Activated gamma-delta T cell treated with anti-CD3 and anti-CD28 coated beads, Interleukin-2, amount 50 U/mL, for 16 hours (primary cell): Measurements from ENCODE around the gene TSPAN12.

Experiments
- DNase-seq: peaks from one replicate; pipeline ENCODE4 v3.0.0-alpha.2; 2020; ENCODE audit warnings: low read depth

Gene TSPAN12

DNA sequence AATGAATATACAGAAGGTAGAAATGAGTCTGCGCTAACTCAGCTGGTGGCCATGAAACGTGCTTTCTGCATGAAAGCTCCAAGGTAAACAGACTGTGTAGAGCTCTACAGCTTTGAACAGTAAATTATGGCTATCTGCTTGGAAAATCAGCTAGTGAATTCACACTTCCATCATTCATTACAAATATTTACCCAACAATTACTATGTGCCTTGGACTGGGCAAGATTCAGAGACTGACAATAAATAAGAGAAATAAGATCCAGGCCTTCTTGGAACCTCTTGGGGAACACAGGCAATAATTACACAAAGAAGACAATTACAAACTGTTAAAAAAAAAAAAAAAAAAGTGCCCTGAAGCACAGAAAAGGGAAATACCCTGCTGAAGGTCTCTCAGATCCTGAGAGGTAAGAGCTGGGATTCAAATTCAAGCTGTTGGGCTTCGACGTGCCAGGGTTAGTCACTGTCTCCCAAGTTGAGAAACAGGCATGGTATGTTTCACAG lies 15.8 kb downstream of the TSPAN12 start:
- DNase-seq = no peak

DNA sequence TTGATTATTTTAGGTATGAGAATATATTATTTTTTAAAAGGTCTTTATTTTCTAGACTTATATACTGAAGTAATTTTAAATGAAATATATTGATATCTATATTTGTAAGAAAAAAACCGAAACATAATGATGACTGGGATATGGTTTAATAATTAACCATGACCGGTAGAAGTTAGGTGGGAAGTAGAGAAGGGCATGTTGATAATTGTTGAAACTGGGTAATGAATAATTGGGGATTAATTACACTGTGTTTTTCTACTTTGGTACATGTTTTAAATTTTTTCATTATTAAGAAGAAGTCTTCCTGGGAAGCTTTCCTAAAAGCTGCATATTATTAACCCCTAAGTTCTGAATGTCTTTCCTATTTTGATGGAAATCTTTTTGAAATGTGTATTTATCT lies 16.3 kb downstream of the TSPAN12 start:
- no peak for DNase-seq

DNA sequence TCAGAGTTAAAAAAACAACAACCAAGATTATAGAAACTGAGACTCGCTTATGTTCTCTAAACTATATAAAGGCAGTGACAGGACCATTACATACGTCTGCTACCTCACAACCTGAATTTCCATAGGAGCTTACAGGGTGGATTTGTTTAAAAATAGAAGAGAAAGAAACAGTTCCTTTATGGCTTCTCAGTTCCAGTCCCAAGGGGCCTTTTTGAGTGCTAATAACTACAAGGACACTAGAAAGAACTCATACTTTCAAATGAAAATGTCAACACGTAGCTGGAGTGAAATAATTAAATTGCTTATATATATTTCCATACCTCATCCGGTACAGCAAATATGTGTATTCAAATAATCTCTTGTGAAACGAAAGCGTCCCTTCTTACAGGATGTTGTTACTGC lies 19.7 kb downstream of the TSPAN12 start:
- no peak for DNase-seq

DNA sequence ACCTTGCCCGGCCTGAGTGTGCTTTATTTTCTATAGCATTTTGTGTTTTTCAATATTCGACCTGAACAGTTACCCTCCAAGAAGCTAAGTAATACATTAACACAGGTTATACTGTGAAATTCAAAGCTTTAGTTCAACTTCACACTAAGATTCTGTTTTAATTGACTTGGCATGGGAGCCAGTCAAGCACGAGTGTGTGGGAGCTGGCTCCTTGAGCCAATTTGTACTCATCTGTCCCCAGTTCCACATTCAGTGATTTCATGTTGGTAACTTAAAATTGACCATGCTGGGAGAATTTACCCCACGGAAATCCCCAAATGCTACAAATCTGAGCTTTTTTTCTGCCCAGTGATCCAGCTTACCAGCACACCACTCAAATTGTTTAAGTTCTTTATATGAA lies 20.3 kb downstream of the TSPAN12 start:
- DNase-seq = no peak

DNA sequence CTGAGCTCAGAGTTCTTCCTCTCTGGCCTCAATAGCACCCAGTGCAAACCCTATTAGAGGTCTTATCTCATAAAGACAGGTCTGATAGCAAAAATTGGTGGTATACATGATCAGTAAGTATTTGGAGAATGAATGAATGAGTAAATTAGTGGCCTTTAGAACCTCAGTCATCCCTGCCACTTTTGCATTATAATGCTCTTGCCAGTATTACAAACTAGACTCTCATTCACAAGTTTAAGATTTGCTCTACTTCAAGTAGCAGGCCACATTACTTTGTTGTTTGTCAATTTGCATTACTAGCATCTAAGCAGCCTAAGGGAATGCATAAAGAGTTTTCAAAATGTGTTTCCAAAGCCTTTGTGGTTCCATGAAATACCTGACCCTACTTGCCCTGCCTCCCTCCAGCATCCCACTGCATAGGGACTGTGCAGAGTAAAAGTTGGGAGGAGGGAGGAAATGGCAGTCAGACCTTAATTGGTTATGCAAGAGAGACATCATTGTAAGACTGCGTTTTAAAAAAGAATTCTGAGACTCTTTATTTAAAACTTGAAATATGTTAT lies 21.3 kb downstream of the TSPAN12 start:
- DNase-seq = no peak

DNA sequence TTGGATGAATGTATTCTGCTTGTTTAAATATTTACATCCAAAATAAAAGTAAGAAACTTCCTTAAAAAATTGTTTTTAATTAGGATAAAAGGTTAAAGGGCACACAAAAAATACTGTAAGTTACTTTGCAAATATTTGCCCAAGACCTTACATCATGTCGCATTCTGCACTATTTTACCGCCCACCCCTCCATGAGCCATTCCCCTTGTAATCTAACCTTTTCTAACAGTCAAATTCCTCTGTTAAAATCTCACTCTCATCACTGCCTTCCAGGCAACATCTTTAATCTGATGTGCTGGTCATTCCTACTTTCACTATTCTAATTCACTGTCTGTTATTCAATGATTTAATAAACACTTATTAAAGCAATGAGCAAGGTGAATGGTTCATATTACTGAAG lies 23.2 kb downstream of the TSPAN12 start:
- DNase-seq = no peak

DNA sequence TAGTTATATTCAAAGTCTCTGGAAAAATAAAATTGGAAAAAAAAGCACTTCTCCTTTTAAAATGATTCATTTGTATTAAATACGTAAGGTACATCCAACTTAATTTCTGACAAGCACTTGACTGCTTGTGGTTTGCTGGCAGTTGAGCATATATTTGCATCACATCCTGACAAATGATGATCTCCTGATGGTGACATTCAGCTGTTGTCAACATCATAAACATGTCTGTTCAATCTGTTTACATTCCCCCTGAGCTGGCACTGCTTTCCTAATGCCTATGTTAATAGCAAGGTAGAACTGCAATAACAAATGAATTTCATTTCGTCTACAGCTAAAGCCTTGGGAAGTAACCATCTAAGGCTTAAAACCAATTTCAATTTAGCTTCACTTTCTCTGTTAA lies 24.4 kb downstream of the TSPAN12 start:
- no peak for DNase-seq

DNA sequence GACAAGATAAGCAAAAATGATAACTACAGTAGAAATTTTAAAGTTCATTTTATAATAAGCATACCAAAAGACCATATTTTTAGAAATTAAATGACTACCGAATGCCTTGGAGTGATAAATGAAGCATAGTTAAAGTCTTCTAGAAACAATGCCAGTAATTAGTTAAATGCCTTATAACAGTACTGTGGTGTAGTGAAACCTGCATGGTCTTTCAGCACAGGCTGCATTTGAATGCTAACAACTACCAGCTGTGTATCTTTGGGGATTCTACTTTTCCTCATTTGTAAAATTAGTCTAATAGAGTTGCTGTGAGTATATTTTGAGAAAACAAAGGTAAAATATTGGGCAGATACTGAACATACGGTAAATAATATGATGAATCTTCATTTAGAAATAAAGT lies 25.1 kb downstream of the TSPAN12 start:
- DNase-seq = no peak

DNA sequence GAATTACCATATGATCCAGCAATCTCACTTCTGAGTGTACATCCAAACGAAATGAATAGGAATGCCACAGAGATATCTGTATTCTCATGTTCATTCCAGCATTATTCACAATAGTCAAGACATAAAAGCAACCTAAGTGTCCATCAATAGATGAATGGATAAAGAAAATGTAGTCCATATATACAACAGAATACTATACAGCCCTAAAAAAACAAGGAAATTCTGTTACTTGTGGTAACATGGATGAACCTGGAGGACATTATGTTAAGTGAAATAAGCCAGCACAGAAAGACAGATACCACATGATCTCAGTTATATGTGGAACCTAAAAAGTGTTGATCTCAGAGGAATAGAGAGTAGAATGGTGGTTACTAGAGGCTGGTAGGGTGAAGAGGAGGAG lies 26.7 kb downstream of the TSPAN12 start:
- DNase-seq = no peak

DNA sequence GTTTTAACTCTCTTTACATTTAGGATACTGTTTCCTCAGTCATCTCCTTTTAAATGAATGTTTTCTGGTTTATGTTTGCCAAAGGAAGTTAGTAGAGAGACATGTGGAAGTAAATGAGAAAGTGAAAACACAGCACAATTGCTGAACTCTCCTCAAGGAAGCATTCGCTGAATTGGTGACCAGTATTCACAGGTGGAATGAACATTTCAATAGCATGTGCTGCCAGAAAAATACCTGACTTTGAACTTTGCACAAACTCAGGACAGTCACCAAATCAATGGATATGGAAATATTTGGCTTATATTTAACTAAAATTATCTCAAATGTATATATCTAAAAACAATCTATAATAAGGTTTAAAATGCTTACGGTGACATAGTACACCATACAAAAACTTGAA lies 28.5 kb downstream of the TSPAN12 start:
- no peak for DNase-seq

DNA sequence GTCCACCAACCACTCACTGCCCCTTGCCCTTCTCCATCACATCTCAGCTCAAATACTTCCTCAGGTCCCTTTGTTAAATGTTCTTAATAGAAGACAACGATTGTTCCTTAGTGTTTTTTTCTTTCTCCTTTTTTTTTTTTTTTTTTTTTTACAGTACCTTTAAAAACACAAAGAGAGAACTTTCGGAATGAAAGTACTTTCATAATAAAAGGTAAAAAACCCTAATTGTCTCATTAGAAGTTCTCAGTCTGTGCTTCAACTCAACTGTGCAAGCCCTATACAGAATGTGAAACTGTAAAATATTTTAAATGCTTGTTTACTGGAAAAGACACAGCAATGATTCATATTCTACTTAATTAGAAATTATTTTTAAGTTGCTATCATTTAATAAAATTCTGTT lies 29.4 kb downstream of the TSPAN12 start:
- no peak for DNase-seq

DNA sequence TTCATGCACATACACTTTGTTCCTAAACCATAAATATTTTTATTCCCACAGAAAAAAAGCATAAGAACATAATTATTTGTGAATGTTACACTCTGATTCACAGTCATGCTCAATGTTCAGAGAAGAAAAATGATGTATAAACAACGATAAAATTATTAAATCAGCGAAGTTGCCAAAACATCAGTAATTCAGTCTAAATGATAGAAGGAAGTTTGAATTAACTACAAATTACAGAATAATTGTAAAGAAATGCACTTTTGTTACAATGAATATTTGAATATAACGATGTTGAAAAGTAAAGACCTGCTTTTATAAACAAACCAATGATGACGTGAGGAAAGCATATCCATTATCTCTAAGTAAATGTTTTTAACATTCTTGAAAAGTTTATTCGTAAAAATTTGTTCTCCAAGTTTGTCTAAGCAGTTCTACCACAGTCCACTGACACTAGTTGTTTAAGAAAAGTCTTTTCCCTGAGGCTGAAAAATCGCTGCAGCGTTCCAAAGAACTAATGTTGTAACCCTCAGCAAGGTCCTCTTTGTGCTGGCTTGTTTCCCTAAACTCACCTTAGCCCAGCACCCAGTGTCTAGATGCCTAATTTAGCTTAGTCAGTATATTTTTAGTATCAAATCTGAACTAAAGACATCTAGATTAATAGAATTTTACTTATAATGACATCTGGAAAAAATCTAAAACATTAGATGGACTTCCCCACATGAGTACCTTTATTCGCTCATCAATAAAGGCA lies 30.4 kb downstream of the TSPAN12 start:
- no peak for DNase-seq

DNA sequence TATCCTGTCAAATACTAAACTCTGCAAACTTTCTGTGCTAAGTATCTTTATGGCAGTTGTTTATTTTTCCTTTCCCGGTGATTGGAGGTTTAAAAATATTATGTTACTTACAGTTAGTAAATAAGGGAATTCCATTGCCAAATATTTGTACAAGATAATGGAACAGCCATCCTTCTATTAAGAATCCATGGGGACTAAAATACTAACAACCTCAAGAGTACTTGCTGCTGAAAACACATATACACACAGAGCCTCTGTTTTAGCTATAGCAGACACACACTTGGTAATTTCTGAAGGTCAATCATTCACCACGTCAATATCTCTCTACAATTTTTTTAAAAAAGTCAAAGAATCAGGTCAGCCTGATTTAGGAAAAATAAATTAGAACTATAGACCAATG lies 32.4 kb downstream of the TSPAN12 start:
- no peak for DNase-seq

DNA sequence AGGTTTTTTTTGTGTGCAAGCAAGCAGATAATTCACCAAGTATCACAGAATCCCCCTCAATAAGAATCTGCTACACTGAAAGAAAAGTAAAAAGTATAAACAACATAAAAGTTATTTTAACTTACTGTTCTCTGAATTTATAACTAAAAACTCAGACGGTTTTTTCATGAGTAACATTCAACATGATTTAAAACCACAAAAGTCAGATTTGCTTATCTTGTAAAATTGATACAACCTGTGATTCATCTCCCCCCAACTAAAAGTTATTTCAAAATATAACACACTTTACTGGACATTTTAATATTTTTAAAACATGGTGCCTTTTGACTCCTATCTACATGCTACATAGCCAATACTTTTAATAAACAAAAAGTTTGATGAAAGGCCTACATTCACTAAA lies 32.8 kb downstream of the TSPAN12 start:
- DNase-seq = no peak

DNA sequence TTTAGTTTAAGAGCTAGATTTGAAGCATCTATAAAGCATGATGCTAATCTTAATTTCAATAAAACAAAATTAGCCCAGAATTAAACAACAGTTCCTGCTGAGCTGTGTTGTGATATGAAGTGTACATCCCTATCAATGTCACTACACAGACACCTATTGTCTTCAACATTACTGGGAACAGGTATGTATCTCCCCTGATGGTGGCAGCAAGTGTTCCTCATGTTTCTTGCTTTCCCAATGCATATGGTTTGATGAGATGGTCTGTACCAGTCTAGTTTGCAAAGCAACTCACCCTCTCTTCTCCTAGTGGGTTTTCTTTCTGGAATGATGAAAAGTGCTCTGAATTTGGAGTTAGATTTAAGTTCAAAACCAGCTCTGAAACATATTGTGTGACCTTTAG lies 38.1 kb downstream of the TSPAN12 start:
- no peak for DNase-seq

DNA sequence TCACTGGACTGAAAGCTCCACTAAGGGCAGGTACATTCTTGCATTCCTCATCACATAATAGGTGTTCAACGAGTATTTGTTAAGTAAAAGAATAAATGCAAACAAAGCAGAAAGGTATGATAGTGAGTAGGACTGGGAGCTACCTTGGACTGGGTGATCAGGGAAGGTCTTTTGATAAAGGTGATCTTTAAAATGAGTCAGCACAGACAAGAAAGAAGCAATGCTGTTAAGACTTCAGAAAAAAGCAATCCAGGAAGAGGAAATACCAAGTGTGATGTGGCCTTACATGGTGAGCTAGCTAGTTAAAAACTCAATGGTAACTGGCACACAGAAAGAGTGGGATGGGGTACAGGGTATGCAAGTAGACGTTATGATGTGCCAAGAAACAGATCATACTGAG lies 40.1 kb downstream of the TSPAN12 start:
- DNase-seq = no peak

DNA sequence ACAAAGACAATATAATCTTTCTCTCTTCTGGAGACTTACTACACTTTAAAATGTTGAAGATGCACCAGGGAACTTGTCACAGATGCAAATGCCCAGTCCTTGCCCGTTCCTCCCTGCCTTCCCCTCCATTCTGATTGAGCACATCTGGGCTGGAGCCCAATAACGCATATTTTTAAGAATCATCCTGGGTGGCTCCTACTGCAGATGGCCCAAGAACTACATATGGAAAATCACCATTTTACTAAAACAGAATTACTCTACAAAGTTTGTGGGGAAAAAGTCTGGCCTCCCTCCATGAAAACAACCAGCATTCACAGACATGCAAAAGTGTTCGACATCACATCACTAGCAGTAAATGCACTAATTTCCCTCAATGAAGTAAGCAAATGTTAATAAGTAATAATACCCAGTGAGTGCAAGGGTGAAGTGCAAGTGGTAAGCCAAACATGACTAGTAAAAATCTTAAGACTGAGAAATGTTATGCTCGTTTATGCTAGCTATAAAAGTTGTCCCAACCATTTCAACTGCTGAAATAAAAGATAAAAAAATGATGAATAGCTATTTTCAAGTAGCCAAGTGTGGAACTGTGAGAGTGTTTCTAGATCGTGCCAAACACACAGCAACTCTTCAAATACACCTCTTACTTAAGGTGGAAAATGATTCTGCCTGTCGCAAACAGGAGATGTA lies 43.5 kb downstream of the TSPAN12 start:
- DNase-seq = no peak

DNA sequence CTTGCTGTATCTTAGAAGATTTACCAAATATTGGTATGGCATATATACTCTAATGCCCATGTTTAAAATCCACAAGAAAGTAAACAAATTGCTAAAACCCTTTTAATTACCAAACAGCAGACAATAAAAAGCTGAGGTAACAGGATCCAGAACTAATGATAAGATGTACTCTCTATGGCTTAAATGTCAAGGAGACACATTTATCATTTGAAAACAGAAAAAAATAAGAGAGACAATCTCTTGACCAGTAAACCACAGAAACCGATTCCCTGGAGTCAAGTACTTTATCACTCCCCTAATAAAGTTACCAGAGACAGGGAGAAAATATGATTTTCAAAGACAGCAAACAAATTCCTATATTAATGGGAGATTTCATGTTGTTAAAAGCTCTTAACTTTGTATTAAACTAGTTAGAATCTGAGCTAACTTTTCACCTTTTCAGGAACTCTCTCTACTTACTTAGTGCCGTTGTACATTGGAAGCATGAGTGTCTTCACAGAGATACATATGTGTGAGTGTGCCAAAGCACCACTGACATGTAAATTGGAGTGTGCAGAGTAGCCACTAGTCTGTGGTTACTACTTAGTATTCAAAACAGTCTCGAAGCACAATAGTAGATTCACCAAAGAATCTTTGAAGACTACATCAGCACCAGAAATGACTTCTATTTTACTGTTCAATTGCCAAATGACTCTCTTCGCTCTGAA lies 44.2 kb downstream of the TSPAN12 start:
- DNase-seq = no peak

DNA sequence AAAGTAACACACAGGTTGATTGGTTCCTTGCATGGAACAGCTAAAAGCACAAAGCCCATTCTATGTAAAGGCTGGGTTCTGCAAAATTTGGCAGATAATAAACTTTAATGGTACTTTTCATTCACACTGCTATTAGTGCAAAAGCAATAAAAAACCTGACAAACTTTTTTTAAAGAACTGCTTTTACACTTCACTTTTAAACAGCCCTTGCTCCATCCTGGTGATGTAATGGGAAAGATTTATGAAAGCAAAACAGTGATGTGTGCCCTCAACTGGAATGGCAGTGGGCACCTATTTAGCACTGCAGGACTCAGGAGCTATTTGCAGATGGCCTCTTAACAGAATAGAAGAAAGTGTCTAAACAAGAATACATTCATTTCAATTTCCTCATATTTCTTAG lies 44.9 kb downstream of the TSPAN12 start:
- DNase-seq = no peak

DNA sequence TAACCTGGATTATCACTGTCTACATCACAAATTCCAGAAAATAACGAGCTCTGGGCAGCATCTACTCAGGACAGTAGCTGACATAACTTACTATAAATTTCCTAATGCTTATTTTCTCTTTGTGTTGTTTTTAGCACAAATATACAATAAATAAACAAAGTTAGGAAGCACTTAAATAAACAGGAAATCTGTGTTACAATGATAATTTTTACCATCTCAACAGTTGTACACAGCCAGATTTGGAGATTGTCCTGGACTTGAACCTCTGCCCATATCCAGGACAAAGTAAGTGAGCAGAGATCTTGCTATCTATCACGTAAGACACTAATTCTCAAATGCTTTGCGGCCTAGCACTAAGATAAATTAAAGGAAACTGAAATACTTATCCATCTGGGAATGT lies 48.7 kb downstream of the TSPAN12 start:
- no peak for DNase-seq

DNA sequence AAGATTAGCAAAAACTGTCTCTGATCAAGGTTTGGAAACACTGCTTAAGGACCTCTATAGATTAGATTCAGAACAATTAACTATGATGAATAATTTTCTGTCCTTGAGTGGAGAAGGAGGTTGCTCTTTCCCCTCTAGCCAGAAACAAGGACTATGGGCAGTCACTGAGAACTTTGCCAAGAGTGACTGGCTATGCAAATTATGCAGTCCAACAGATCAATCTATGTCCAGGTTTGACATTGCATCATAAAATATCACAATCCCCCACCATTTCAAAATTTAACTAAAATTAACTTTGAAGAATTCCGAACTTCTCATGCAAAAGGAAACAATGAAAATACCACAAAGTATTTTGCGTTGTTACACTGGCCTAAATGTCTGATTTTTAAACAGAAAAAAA lies 50.6 kb downstream of the TSPAN12 start:
- no peak for DNase-seq

DNA sequence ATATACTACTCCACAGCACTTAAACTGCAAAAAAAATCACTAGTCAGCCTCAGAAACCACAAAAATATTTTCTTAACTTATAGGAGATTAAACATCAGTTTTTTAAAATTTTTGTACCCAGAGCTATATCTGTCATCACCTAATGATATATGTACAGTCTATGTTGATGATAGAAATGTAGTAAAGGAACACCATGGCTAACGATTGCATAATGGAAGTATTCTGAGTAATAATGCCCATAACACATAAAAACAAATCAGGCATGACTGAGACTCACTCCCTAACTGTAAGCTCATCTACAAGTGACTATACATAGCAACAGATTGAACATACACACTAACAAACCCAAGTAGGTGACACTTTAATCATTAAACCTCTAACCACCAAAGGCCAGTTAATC lies 51.3 kb downstream of the TSPAN12 start:
- no peak for DNase-seq
